Neural progenitor cell (in vitro differentiated cells): ENCODE data around the gene DQX1. TPM values are rescaled to one million over a fixed set of nuclear protein-coding genes. Genes with fewer than 3 reads are reported as not detected.

Experiments used
- DNase-seq: peaks from one replicate; pipeline ENCODE4 v3.0.0-alpha.2; 2016; ENCODE audit warnings: low spot score
- H2AFZ ChIP-seq: fragments of 200-600 bp; sonication (generic); replicated peaks from 2 replicates; pipeline ENCODE4 v1.6.1; 2016; ENCODE audit warnings: antibody characterized with exemption
- H3F3A ChIP-seq: fragments of 200-600 bp; sonication (generic); 2 replicates; pipeline ENCODE4 v1.6.1; 2016; ENCODE audit warnings: antibody characterized with exemption, low read depth
- H3K27ac ChIP-seq: fragments of 200-600 bp; sonication (generic); 2 replicates; pipeline ENCODE4 v1.5.1; 2016; ENCODE audit warnings: mild to moderate bottlenecking
- H3K27me3 ChIP-seq: fragments of 200-600 bp; sonication (generic); 2 replicates; pipeline ENCODE4 v1.6.1; 2016; ENCODE audit warnings: mild to moderate bottlenecking, moderate library complexity
- H3K36me3 ChIP-seq: fragments of 200-600 bp; sonication (generic); 2 replicates; pipeline ENCODE4 v1.5.1; 2016
- H3K4me1 ChIP-seq: fragments of 200-600 bp; sonication (generic); 2 replicates; pipeline ENCODE4 v1.6.1; 2016; ENCODE audit warnings: mixed run types
- H3K4me2 ChIP-seq: fragments of 200-600 bp; sonication (generic); 2 replicates; pipeline ENCODE4 v1.6.1; 2016
- H3K4me3 ChIP-seq: fragments of 200-600 bp; sonication (generic); 2 replicates; pipeline ENCODE4 v1.5.1; 2016
- H3K79me2 ChIP-seq: fragments of 200-600 bp; sonication (generic); 2 replicates; pipeline ENCODE4 v1.6.1; 2016; ENCODE audit warnings: low read depth
- H3K9ac ChIP-seq: fragments of 200-600 bp; sonication (generic); 2 replicates; pipeline ENCODE4 v1.6.1; 2016
- H3K9me3 ChIP-seq: fragments of 200-600 bp; sonication (generic); 2 replicates; pipeline ENCODE4 v1.5.1; 2016; ENCODE audit warnings: low read depth
- H4K20me1 ChIP-seq: fragments of 200-600 bp; sonication (generic); 2 replicates; pipeline ENCODE4 v1.6.1; 2016; ENCODE audit warnings: low read depth
- H3K27ac Mint-ChIP-seq: 3 replicates; pipeline ENCODE4 v1.8.0; 2021; ENCODE audit warnings: mixed read lengths
- H3K27me3 Mint-ChIP-seq: 2 replicates; pipeline ENCODE4 v1.8.0; 2022; ENCODE audit warnings: low read depth, mild to moderate bottlenecking, inconsistent platforms, moderate library complexity, mixed read lengths; ENCODE audit not compliant: insufficient read depth
- H3K36me3 Mint-ChIP-seq: 3 replicates; pipeline ENCODE4 v1.8.0; 2021; ENCODE audit warnings: mixed read lengths
- H3K4me1 Mint-ChIP-seq: 3 replicates; pipeline ENCODE4 v1.8.0; 2021; ENCODE audit warnings: mixed read lengths
- H3K4me3 Mint-ChIP-seq: 3 replicates; pipeline ENCODE4 v1.8.0; 2021; ENCODE audit warnings: mild to moderate bottlenecking, moderate library complexity, mixed read lengths
- H3K9me3 Mint-ChIP-seq: 3 replicates; pipeline ENCODE4 v1.8.0; 2020; ENCODE audit warnings: mixed read lengths
- EZH2 ChIP-seq: fragments of 200-600 bp; sonication (generic); IDR thresholded peaks from 2 replicates; pipeline ENCODE4 v1.6.1; 2017; ENCODE audit warnings: antibody characterized with exemption, mild to moderate bottlenecking, moderate library complexity
- EZH2phosphoT487 ChIP-seq: fragments of 200-600 bp; sonication (generic); IDR thresholded peaks from 2 replicates; pipeline ENCODE4 v1.6.1; 2017; ENCODE audit warnings: antibody characterized with exemption
- total RNA-seq: library from RNA; depleted of rRNA; stranded (reverse); fragments of >200 nt; gene quantifications from 2 replicates; pipeline ENCODE4 v1.2.3, GENCODE V29; 2015; ENCODE audit warnings: low replicate concordance
- TF ChIP-seq, protein P1 (sequence below): fragments of 200-600 bp; sonication (generic); IDR thresholded peaks from 2 replicates; pipeline ENCODE4 v1.5.1; 2017; ENCODE audit warnings: antibody characterized with exemption, mild to moderate bottlenecking

Gene DQX1
- total RNA-seq, 1 donor from 2014 or later: 0.11 TPM

DNA sequence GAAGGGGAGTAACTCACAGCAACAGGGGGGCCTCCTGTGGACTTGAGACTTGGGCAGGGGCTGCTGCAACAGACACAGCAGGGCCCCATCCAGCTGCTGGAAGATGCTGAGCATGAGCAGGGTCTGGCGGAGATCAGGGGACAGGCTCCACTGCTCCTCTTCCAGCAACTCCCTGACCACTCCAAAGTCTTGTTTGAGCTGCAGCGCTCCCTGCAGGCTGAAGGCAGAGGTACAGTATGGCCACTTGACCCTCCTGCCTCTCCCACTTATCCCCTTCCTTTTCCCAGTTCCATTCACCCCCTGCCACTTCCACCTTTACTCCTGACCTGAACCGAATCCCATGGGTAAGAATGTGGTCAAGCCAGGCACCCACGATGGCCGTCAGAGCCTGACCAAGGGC lies 51.1 kb downstream of the DQX1 start:
- Histone ChIP-seq H3K9me3 (no peaks in the 10 kb centered on the region), H3K79me2 (peaks cover 4% of the 10 kb centered on the region), H3K4me2 (no peak overlapping the region), H3K4me1 (peaks cover 11% of the 10 kb centered on the region), H3K9ac (no peak overlapping the region), H3K27ac (no peak overlapping the region), H3K36me3 (no peaks in the 10 kb centered on the region), H3K27me3 (no peaks in the 10 kb centered on the region), H2AFZ (no peak overlapping the region), H3F3A (peaks cover 24% of the 10 kb centered on the region), H4K20me1 (no peaks in the 10 kb centered on the region), H3K4me3 (no peak overlapping the region)
- Mint-ChIP-seq H3K27me3 (peaks cover 12% of the 10 kb centered on the region), H3K27ac (no peak overlapping the region), H3K9me3 (no peaks in the 10 kb centered on the region), H3K36me3 (peaks cover 20% of the 10 kb centered on the region), H3K4me1 (peaks cover 18% of the 10 kb centered on the region), H3K4me3 (no peak overlapping the region)
- no peak for TF ChIP-seq EZH2
- TF ChIP-seq EZH2phosphoT487: no peak
- TF ChIP-seq, protein P1, sequence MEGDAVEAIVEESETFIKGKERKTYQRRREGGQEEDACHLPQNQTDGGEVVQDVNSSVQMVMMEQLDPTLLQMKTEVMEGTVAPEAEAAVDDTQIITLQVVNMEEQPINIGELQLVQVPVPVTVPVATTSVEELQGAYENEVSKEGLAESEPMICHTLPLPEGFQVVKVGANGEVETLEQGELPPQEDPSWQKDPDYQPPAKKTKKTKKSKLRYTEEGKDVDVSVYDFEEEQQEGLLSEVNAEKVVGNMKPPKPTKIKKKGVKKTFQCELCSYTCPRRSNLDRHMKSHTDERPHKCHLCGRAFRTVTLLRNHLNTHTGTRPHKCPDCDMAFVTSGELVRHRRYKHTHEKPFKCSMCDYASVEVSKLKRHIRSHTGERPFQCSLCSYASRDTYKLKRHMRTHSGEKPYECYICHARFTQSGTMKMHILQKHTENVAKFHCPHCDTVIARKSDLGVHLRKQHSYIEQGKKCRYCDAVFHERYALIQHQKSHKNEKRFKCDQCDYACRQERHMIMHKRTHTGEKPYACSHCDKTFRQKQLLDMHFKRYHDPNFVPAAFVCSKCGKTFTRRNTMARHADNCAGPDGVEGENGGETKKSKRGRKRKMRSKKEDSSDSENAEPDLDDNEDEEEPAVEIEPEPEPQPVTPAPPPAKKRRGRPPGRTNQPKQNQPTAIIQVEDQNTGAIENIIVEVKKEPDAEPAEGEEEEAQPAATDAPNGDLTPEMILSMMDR: peak; percentile 48
- peak; percentile 32 for DNase-seq

DNA sequence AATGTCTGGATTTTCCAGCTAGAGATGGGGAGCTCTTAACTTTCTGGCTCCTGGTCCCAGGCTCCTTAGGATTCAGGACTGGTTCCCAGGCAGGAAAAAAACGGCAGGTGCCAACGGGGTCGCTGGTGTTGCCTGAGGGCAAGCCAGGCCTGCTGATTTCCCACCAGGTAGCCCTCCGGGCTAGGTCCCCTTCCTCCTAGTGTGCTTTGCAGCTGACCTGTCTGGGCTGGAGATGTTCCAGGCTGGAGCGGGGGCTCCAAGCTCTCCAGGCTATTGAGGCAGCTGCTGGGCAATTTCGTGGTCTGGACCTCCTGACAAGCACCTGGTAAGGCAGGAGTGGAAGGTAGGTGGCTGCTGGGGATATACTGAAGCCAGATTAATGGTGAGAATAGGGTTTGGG lies 51.5 kb downstream of the DQX1 start:
- Mint-ChIP-seq H3K4me1 (peaks cover 17% of the 10 kb centered on the region), H3K27me3 (peaks cover 12% of the 10 kb centered on the region), H3K27ac (no peak overlapping the region), H3K36me3 (peaks cover 20% of the 10 kb centered on the region), H3K4me3 (peak overlapping the region; percentile 46), H3K9me3 (no peaks in the 10 kb centered on the region)
- Histone ChIP-seq H4K20me1 (no peaks in the 10 kb centered on the region), H2AFZ (no peak overlapping the region), H3K79me2 (peaks cover 4% of the 10 kb centered on the region), H3K4me3 (no peak overlapping the region), H3K36me3 (no peaks in the 10 kb centered on the region), H3K4me2 (no peak overlapping the region), H3K9ac (no peak overlapping the region), H3K27me3 (no peaks in the 10 kb centered on the region), H3K9me3 (no peaks in the 10 kb centered on the region), H3K4me1 (peaks cover 11% of the 10 kb centered on the region), H3F3A (peaks cover 27% of the 10 kb centered on the region), H3K27ac (no peak overlapping the region)
- TF ChIP-seq EZH2phosphoT487 (no peak), EZH2 (no peak)
- TF ChIP-seq, protein P1: no peak
- no peak for DNase-seq

DNA sequence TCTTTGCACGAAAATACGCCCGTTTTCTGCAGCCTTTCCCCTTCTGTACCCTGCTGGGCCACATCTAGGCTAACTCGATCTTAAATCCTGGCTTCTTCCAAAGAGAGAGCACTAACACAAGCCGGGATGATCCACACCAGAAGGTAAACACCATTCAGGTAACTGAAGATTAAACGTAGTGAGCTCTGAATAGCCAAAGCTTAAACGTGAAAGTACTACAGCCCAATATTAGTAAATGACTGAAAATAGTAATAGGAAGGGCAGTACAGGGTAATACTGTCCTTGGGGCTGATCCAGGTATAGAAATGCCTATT lies 53.1 kb downstream of the DQX1 start:
- peaks cover 9% of the 10 kb centered on the region for H3K27me3 Mint-ChIP-seq
- H3K9me3 Mint-ChIP-seq: no peaks in the 10 kb centered on the region
- Histone ChIP-seq H3K27me3 (no peaks in the 10 kb centered on the region), H3F3A (peaks cover 27% of the 10 kb centered on the region), H3K9me3 (no peaks in the 10 kb centered on the region), H4K20me1 (no peaks in the 10 kb centered on the region), H3K36me3 (no peaks in the 10 kb centered on the region), H3K4me2 (peak overlapping the region; percentile 97), H3K4me3 (peak overlapping the region; percentile 63), H2AFZ (peak overlapping the region; percentile 12), H3K27ac (peak overlapping the region; percentile 75), H3K9ac (peak overlapping the region; percentile 19), H3K4me1 (peaks cover 11% of the 10 kb centered on the region), H3K79me2 (peaks cover 4% of the 10 kb centered on the region)
- TF ChIP-seq, protein P1: no peak
- TF ChIP-seq EZH2phosphoT487 (no peak), EZH2 (no peak)
- H3K36me3 Mint-ChIP-seq: peaks cover 17% of the 10 kb centered on the region
- H3K4me1 Mint-ChIP-seq: peaks cover 15% of the 10 kb centered on the region
- no peak for DNase-seq
- peak overlapping the region; percentile 97 for H3K4me3 Mint-ChIP-seq
- peak overlapping the region; percentile 98 for H3K27ac Mint-ChIP-seq
